Mesenchymal stem cell (in vitro differentiated cells and primary cell): ENCODE measurements around the gene TAS2R9.

Experiments
- DNase-seq: peaks from one replicate; pipeline ENCODE4 v3.0.0-alpha.2; 2013
- H2AFZ ChIP-seq: one replicate; pipeline ENCODE4 v1.6.1; 2013; ENCODE audit warnings: low read depth, mild to moderate bottlenecking, control low read depth, inconsistent platforms, low read length, moderate library complexity
- H2AK5ac ChIP-seq: 2 replicates; pipeline ENCODE4 v1.6.1; 2013; ENCODE audit warnings: low read length, moderate library complexity, mild to moderate bottlenecking, inconsistent platforms; ENCODE audit not compliant: severe bottlenecking
- H2BK120ac ChIP-seq: one replicate; pipeline ENCODE4 v1.6.1; 2013; ENCODE audit warnings: low read depth, mild to moderate bottlenecking, inconsistent platforms, low read length, moderate library complexity
- H2BK12ac ChIP-seq, 2 experiments: one replicate each; pipeline ENCODE4 v1.6.1; 2013; ENCODE audit warnings: inconsistent platforms in 2 of 2, low read length in 2 of 2, mild to moderate bottlenecking in 2 of 2, moderate library complexity in 2 of 2, control low read depth in 1 of 2
- H2BK15ac ChIP-seq: one replicate; pipeline ENCODE4 v1.6.1; 2013; ENCODE audit warnings: mild to moderate bottlenecking, low read depth, inconsistent platforms; ENCODE audit not compliant: poor library complexity, severe bottlenecking
- H2BK5ac ChIP-seq: 2 replicates; pipeline ENCODE4 v1.6.1; 2013; ENCODE audit warnings: low read depth, mild to moderate bottlenecking, low read length, control low read depth, inconsistent platforms; ENCODE audit not compliant: poor library complexity, severe bottlenecking
- H3K14ac ChIP-seq, 2 experiments: one replicate each; pipeline ENCODE4 v1.6.1; 2013; ENCODE audit warnings: inconsistent platforms in 2 of 2, low read length in 2 of 2, control low read depth in 1 of 2, mild to moderate bottlenecking in 1 of 2, moderate library complexity in 1 of 2
- H3K18ac ChIP-seq, 2 experiments: one replicate each; pipeline ENCODE4 v1.6.1; 2013; ENCODE audit warnings: inconsistent platforms in 2 of 2, low read length in 2 of 2, control low read depth in 1 of 2, low read depth in 1 of 2, mild to moderate bottlenecking in 1 of 2
- H3K23ac ChIP-seq, 2 experiments: one replicate each; pipeline ENCODE4 v1.6.1; 2013; ENCODE audit warnings: inconsistent platforms in 2 of 2, low read length in 2 of 2, mild to moderate bottlenecking in 2 of 2, moderate library complexity in 2 of 2, control low read depth in 1 of 2
- H3K27ac ChIP-seq: 2 replicates; pipeline ENCODE4 v1.5.1; 2013; ENCODE audit warnings: mild to moderate bottlenecking, moderate library complexity, low read length, control low read depth, inconsistent platforms; ENCODE audit not compliant: poor library complexity, severe bottlenecking
- H3K27me3 ChIP-seq, 2 experiments: 2 replicates each; pipeline versions ENCODE4 v1.6.1 to v1.7.0; 2013; ENCODE audit warnings: low read length in 2 of 2, mild to moderate bottlenecking in 2 of 2, moderate library complexity in 2 of 2, control low read depth in 1 of 2, inconsistent platforms in 1 of 2; ENCODE audit not compliant: control insufficient read depth in 1 of 2, insufficient read depth in 1 of 2
- H3K36me3 ChIP-seq, 2 experiments: 2 replicates each; pipeline versions ENCODE4 v1.6.1 to v1.7.0; 2013; ENCODE audit warnings: low read length in 2 of 2, control low read depth in 1 of 2, inconsistent platforms in 1 of 2, low read depth in 1 of 2, mild to moderate bottlenecking in 1 of 2; ENCODE audit not compliant: insufficient read depth in 2 of 2, control insufficient read depth in 1 of 2
- H3K4ac ChIP-seq, 2 experiments: one replicate each; pipeline ENCODE4 v1.6.1; 2013; ENCODE audit warnings: inconsistent platforms in 2 of 2, low read length in 2 of 2, mild to moderate bottlenecking in 2 of 2, moderate library complexity in 2 of 2, control low read depth in 1 of 2, low read depth in 1 of 2
- H3K4me1 ChIP-seq: 2 replicates; pipeline ENCODE4 v1.6.1; 2013; ENCODE audit warnings: low read depth, low read length, control low read depth; ENCODE audit not compliant: control insufficient read depth, insufficient read depth
- H3K4me2 ChIP-seq: 2 replicates; pipeline ENCODE4 v1.6.1; 2013; ENCODE audit warnings: low read length, mild to moderate bottlenecking, inconsistent platforms; ENCODE audit not compliant: poor library complexity, severe bottlenecking
- H3K4me3 ChIP-seq, 2 experiments: 2 replicates each; pipeline versions ENCODE4 v1.5.1 to v1.7.0; 2013; ENCODE audit warnings: low read length in 2 of 2, mild to moderate bottlenecking in 2 of 2, control low read depth in 1 of 2, low read depth in 1 of 2; ENCODE audit not compliant: insufficient read depth in 1 of 2
- H3K79me1 ChIP-seq: replicated peaks from 2 replicates; pipeline ENCODE4 v1.6.1; 2013; ENCODE audit warnings: mild to moderate bottlenecking, control low read depth, low read length, inconsistent platforms; ENCODE audit not compliant: poor library complexity, severe bottlenecking
- H3K9ac ChIP-seq: 2 replicates; pipeline ENCODE4 v1.7.0; 2013; ENCODE audit warnings: mild to moderate bottlenecking, low read length, moderate library complexity
- H3K9me3 ChIP-seq: 2 replicates; pipeline ENCODE4 v1.7.0; 2013; ENCODE audit warnings: mild to moderate bottlenecking, low read length; ENCODE audit not compliant: control insufficient read depth
- H4K8ac ChIP-seq: one replicate; pipeline ENCODE4 v1.6.1; 2013; ENCODE audit warnings: inconsistent platforms, mild to moderate bottlenecking, low read length, moderate library complexity
- H4K91ac ChIP-seq: one replicate; pipeline ENCODE4 v1.6.1; 2013; ENCODE audit warnings: mild to moderate bottlenecking, low read length, inconsistent platforms
- WGBS: methylation state at CpG from one replicate; pipeline ENCODE4 v1.1.7; 2013; ENCODE audit warnings: mixed read lengths; 5-methylcytosine and 5-hydroxymethylcytosine counted together

The TAS2R9 gene

DNA sequence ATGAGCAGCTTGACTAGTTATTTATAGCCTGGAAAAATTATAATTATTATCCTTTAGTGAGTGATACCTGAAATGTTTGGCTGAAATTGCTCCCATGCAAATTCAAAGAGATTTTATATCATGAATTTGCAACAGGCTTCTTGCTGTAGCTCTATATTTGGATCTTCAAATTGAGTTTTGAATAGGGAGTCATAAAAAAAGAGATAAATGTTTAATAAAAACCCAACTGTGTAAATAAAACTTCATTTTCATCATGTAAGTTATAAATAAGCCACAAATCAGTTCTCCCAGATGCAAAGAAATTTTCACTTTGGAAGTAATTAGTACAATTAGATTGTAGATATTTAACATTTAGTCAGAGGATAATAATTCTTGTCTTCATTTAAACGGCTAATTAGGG, 2.8 kb downstream of the TAS2R9 start, which contains the start of gene TAS2R8:
TSS of gene TAS2R8 (minus strand) at position 101 of the 400 bp plus-strand sequence. CDS start 306 bp downstream, outside the sequence.
- Histone ChIP-seq H3K18ac (no peak within 1 kb of the TSS), H4K91ac (no peak within 1 kb of the TSS), H3K4ac (no peak within 1 kb of the TSS), H2AFZ (no peak within 1 kb of the TSS), H2BK15ac (no peak within 1 kb of the TSS), H3K9ac (no peak within 1 kb of the TSS), H4K8ac (no peak within 1 kb of the TSS), H2BK5ac (no peak within 1 kb of the TSS), H3K27ac (no peak within 1 kb of the TSS), H3K23ac (no peak within 1 kb of the TSS), H2BK120ac (no peak within 1 kb of the TSS), H3K4me3 (no peak within 1 kb of the TSS), H3K14ac (no peak within 1 kb of the TSS), H2AK5ac (no peak within 1 kb of the TSS), H3K79me1 (no peaks in the 10 kb centered on the region), H3K9me3 (no peaks in the 10 kb centered on the region), H3K4me2 (no peak within 1 kb of the TSS), H3K4me1 (no peaks in the 10 kb centered on the region), H3K27me3 (no peaks in the 10 kb centered on the region), H3K36me3 (no peaks in the 10 kb centered on the region), H2BK12ac (no peak within 1 kb of the TSS)
- no peak for DNase-seq
- no CpG with 5 or more reads among the region's 1 CpG for WGBS

DNA sequence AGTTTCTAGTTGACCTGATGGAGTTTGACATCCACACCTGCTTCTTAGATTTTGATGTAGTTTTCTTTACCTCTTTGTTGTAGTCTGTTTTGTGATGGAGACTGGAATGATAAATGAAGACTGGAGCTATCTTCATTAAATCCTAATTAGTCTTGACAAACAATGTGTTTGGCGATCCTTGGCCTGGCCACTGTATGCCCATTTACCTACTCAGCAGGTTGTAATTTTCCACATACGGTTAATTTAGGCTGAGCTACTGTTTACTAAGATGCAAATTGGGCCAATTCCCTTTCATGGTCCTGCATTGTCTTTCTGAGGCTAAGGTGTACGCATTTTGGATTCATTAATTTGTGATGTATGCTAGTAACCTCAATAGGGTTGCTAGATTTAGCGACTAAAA, 7.4 kb downstream of the TAS2R9 start, which contains the start of gene TAS2R7:
TSS of gene TAS2R7 (minus strand) at position 41 of the 400 bp plus-strand sequence. CDS start 57 bp downstream, outside the sequence.
- H2BK120ac ChIP-seq: no peak within 1 kb of the TSS
- H3K27ac ChIP-seq: no peak within 1 kb of the TSS
- H2BK12ac ChIP-seq: no peak within 1 kb of the TSS
- no peak within 1 kb of the TSS for H3K18ac ChIP-seq
- H3K9ac ChIP-seq: no peak within 1 kb of the TSS
- no peaks in the 10 kb centered on the region for H3K36me3 ChIP-seq
- no peak within 1 kb of the TSS for H4K91ac ChIP-seq
- no peak within 1 kb of the TSS for H2BK5ac ChIP-seq
- H3K27me3 ChIP-seq: peaks cover 0 to 5% of the 10 kb centered on the region in 2 experiments
- H3K4ac ChIP-seq: no peak within 1 kb of the TSS
- DNase-seq: no peak
- H2AFZ ChIP-seq: no peak within 1 kb of the TSS
- no peak within 1 kb of the TSS for H3K4me3 ChIP-seq
- H3K23ac ChIP-seq: no peak within 1 kb of the TSS
- no peak within 1 kb of the TSS for H2AK5ac ChIP-seq
- H4K8ac ChIP-seq: no peak within 1 kb of the TSS
- H2BK15ac ChIP-seq: no peak within 1 kb of the TSS
- no peaks in the 10 kb centered on the region for H3K4me1 ChIP-seq
- H3K14ac ChIP-seq: no peak within 1 kb of the TSS
- H3K9me3 ChIP-seq: no peaks in the 10 kb centered on the region
- 89% methylated on average over 3 of the region's 4 CpGs for WGBS
- no peak within 1 kb of the TSS for H3K4me2 ChIP-seq
- H3K79me1 ChIP-seq: no peaks in the 10 kb centered on the region

DNA sequence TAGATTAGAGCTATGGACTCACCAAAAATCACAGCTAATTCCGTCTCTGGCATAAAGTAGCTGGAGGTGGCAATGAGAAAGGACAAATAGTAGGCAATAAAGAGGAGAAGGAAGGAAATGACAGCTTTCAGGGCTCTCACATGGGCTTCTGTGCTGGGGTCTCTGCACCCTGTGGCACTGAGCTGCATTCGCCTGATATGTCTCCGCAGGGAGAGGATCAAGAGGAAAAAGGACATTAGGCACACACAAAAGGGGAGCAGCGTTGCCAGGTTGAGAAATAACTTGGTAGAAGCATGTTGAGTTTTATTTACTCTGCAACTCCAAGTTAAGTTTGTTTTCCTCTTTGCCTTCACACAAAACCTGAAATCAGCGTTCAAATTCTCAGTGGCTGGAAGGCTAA, 8.2 kb downstream of the TAS2R9 start:
- H3K4me1 ChIP-seq: no peaks in the 10 kb centered on the region
- no peak overlapping the region for H3K27ac ChIP-seq
- H3K4me2 ChIP-seq: no peak overlapping the region
- H3K14ac ChIP-seq: no peak overlapping the region
- no peak overlapping the region for H3K4ac ChIP-seq
- H3K4me3 ChIP-seq: no peak overlapping the region
- H2AFZ ChIP-seq: no peak overlapping the region
- no peaks in the 10 kb centered on the region for H3K79me1 ChIP-seq
- no peak overlapping the region for H2BK5ac ChIP-seq
- H3K9me3 ChIP-seq: no peaks in the 10 kb centered on the region
- H2BK15ac ChIP-seq: no peak overlapping the region
- H2BK120ac ChIP-seq: no peak overlapping the region
- H4K91ac ChIP-seq: no peak overlapping the region
- H3K18ac ChIP-seq: no peak overlapping the region
- no peak overlapping the region for H2BK12ac ChIP-seq
- no peak for DNase-seq
- no peak overlapping the region for H2AK5ac ChIP-seq
- H3K23ac ChIP-seq: no peak overlapping the region
- H4K8ac ChIP-seq: no peak overlapping the region
- WGBS: 75% methylated on average over 5 of the region's 5 CpGs
- peaks cover 0 to 5% of the 10 kb centered on the region in 2 experiments for H3K27me3 ChIP-seq
- no peak overlapping the region for H3K9ac ChIP-seq
- H3K36me3 ChIP-seq: no peaks in the 10 kb centered on the region

DNA sequence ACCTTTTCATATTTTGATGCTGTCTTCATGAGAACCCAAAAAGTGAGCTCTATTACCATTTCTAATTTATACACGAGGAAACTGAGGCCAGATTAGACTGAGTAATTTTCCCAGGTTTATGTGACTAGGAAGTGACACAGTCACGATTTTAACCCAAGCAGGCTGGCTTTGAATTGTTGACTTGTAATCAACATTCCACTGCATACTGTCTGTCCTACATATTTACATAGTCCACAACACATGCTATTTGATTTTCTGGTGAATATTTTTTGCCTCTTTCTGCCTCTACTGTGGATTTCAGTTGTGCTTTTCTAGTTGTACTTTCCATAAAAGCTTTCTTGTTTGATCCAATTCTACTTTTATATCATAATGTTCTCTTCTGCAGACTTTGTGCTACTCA, 15.7 kb downstream of the TAS2R9 start:
- H3K18ac ChIP-seq: no peak overlapping the region
- no peak overlapping the region for H4K8ac ChIP-seq
- H3K9ac ChIP-seq: no peak overlapping the region
- no peak overlapping the region for H2BK15ac ChIP-seq
- H2BK12ac ChIP-seq: no peak overlapping the region
- H2BK5ac ChIP-seq: no peak overlapping the region
- H3K9me3 ChIP-seq: no peaks in the 10 kb centered on the region
- no peak overlapping the region for H3K4me3 ChIP-seq
- no peak overlapping the region for H3K23ac ChIP-seq
- H2AK5ac ChIP-seq: no peak overlapping the region
- H3K4me2 ChIP-seq: no peak overlapping the region
- H3K27me3 ChIP-seq: no peaks in the 10 kb centered on the region
- H3K4me1 ChIP-seq: no peaks in the 10 kb centered on the region
- DNase-seq: no peak
- H3K14ac ChIP-seq: no peak overlapping the region
- H3K79me1 ChIP-seq: no peaks in the 10 kb centered on the region
- H2BK120ac ChIP-seq: no peak overlapping the region
- H3K27ac ChIP-seq: no peak overlapping the region
- no peaks in the 10 kb centered on the region for H3K36me3 ChIP-seq
- no peak overlapping the region for H4K91ac ChIP-seq
- H2AFZ ChIP-seq: no peak overlapping the region
- H3K4ac ChIP-seq: no peak overlapping the region
- WGBS: 78% methylated on average over 2 of the region's 2 CpGs
